Colon (tissue), 2 donors: ENCODE results near the gene AGFG1.
"Not testable (repeated sequence)": the region's sequence is repeated elsewhere in the genome, so short reads cannot be mapped to it uniquely, and the experiment has no call there.

ENCODE experiments used
- FAIRE-seq: peaks from 2 replicates; lab custom pipeline; 2012; peaks lifted over from hg19 to GRCh38; lab: Jason Lieb, UNC
- donor health status: control.
- donor health status: control.

Gene AGFG1

DNA sequence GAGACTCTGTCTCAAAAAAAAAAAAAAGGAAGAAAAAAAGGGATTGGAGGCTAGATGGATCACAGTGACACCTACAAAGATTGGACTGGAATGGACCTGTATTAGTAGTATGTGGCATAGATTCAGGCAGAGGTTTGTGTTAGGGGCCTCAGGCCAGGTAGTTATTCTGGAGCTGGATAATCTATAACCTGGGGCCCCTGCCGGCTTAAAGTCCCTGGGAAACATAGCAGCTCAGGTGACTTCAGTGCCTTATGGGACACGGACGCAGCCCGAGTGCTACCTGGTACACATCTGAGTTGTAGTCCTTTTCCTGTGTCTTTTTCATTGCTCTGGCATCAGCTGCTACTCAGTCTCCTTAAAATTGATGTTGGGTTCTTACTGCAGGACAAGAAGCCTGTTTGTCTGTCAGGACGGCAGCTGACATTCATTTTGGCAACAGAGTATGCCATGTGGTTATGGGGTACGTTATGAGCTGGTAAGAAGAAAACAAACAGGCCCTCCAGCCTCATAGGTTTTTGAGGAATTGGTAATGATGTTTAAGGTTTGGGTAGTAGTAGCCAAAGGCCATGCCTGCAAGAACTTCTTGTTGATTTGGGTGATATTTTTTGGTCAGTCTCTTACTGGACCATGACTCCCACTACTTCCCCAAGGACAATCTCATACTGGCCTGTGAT lies 27.8 kb downstream of the AGFG1 start:
- FAIRE-seq, result no peak

DNA sequence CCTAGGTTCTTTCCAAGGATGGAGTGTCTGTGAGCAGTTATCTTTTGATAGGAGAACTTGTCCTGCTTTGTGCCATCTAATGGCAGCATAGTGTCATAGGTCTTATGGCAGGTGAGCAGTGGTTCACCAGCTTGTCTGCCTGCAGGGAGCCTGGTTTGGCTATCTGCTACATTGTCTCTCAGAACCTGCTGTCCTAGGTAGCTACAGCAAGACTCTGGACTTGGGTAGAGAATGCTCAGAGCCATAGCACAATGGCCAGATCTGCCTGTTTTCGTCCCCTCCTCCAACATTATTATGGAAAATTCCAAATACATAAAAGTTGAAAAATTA lies 28.3 kb downstream of the AGFG1 start:
- no peak for FAIRE-seq

DNA sequence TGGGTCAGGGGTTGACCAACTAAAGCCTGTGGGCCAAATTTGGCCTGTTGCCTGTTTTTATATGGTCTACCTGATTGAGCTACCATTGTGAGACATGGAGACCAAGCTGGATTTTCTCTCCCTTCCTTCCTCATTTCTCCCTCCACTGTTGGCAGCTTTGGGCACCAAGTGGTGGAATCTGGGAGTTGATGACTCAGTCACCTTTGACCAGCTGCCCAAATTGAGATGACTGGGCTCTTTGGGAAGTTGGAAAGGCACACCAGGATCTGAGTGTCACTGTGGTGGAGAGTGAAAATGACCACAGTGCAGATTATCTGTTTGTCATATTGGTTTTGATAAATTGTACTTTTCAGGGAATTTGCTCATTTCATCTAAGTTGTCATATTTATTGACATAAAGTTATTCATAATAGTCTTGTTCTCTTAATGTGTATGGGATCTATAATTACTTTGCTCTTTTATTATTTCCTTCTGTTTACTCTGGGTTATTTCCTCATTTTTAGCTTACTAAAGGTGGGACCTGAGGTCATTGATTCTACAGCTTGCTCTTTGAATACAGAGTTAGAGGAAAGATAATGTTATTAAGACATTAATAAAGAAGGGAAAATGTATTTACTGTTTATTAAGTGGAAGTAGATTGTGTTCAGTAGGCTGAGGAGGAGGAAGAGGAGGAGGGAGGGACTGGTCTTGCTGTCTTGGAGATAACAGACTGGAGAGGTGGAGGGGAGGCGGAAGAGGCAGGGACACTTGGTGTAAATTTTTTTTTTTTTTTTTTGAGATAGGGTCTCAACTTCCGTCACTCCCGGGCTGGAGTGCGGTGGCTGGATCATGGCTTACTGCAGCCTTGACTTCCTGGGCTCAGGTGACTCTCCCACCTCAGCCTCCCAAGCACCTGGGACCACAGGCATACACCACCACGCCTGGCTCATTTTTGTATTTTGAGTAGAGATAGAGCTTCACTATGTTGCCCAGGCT lies 31.8 kb downstream of the AGFG1 start:
- no peak for FAIRE-seq

DNA sequence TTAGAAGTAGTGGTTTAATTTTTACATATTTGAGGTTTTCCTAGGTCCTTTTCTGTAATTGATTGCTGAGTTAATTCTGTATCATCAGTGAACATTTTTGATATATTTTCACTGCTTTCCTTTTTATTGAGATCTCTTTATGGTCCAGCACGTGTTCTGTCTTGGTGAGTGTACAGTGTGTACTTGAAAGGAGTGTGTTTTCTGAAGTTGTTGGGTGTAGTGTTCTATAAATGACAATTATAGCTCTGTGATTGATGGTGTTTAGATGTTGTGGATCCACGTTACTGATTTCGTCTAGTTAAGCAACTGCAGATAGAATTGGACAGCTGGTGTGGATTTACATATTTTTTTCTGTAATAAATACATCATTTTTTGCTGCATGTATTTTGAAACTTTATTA lies 32.7 kb downstream of the AGFG1 start:
- no peak for FAIRE-seq

DNA sequence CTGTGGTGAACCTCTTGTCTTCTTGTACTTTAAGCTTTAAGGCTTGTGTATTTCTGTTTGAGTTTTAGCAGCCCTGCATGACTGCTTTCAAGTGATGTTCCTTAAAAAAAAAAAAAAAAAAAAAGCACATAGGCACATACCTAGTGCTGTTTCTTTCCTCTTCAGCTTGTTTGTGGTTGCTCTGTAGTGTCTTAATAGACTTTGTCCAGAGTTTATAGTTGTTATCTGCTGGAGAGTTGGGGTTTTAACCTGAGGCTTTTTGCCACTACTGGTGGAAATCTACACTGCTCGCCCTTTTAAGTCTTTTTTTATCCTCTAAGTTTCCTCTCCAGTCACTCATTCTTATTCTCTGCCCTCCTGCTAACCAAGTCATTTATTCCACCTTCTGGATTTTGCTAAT lies 34.5 kb downstream of the AGFG1 start:
- no peak for FAIRE-seq

DNA sequence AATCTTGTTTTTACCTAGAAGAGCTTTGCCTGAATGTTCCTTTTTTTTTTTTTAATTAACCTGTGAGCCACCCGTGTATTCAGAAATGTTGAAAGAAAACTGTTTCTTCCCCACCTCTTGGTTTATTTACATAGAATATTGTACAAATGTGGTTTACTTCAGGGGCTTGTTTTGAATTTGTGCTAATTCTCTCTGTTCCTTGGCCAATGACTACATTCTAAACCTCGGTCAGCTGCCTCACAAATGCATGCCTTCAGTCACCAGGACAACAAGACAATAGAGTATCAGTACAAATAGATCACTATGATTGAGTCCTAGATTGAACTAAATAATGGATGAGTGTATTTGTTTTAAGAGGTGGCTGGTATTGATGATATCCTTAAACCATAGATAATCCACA lies 36.0 kb downstream of the AGFG1 start:
- FAIRE-seq, result no peak

DNA sequence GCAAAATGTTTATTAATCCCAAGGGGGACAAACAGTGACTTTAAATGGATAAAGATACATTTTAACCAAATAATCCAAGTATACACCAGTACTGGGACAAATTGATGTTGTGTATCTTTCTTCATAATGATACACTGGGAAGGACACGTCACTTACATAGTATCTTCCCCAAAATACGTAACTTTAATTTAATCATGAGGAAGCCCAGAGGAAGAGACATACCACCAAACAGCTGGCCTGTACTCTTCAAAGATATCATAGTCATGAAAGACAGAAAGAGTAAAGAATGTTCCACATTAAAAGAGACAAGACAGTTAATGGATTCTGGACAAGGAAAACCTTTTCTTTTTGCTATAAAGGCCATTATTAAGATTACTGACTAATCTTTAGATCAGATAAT lies 37.1 kb downstream of the AGFG1 start:
- FAIRE-seq, result no peak

DNA sequence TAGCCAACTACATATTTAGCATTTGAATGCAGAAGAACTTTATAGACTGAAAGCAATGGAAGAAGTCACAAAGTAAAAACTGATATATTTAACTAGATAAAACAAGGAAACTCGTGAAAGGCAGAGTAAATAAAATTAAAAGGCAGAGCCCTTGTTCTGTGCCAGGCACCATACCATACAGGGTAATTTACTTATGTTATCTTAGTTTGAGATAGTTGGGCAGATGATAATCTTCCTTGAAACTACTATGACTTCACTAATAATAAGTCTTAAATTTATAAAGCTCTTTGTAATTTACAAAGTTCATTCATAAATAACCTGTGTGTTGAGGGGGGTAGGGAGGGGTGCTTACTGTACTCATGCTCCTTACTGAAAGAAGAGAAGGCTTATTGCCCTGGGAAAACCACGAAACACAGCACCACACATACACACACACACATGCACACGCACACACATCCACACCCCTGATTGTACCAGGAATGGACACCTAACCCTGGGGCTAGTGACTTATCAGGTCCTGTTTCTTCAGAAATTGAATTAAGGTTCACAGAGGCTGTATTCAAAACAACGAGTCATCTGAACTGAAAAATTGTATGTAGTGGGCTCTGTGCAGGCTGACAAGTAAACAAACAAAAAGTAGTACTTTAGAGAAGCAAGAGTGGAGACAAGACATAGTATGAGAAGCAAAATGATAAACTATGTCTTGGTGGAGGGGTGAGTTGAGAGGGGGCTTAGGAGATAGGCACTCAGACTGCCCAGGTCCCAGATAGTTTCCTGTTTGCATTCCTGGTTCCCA lies 38.1 kb downstream of the AGFG1 start:
- no peak for FAIRE-seq

DNA sequence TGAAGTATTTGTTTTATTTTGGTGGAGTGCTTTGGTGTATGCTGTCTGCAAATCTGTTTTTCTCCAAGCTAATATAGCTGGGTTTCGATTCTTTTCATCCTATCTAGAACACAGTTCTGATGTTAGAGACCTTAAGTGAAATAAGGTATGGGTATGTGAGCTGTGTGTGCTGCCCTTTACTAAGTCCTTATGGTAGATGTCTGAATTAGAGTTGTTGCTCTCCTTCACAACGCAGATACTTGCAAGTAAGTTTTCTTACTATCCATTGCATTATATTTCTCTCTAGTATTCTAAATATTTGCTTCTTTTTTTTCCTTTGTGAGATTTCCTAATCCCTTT lies 38.6 kb downstream of the AGFG1 start:
- no peak for FAIRE-seq

DNA sequence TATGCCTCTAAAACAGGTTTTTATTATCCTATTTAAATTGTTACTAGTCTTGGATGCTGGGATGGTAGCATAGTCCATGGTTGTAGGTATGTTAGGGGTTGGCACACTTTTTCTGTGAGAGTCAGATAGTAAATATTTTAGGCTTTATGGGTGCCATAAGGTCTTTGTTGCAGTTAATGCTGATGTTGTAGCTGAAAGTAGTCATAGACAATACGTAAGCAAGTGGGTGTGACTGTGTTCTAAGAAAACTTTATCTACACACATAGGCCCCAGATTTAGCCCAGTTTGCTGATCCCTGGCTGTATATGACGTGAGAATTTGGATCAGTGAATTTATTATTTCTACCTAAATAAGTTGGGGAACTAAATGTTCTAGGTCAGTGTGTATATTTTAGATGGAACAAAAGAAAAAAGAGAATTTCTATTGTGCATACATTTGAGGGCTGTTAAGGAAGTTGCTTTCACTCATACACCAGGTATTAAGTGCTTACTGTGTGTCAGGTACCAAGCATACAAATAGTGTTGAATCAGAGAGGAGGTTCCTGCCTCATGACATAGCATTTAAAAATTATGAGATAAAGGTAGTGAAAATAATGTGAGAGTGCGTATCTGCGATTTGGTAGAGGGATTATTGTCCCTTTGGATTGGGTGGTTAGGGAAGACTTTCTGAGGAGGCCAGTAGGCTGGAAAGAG lies 39.4 kb downstream of the AGFG1 start:
- no peak for FAIRE-seq

DNA sequence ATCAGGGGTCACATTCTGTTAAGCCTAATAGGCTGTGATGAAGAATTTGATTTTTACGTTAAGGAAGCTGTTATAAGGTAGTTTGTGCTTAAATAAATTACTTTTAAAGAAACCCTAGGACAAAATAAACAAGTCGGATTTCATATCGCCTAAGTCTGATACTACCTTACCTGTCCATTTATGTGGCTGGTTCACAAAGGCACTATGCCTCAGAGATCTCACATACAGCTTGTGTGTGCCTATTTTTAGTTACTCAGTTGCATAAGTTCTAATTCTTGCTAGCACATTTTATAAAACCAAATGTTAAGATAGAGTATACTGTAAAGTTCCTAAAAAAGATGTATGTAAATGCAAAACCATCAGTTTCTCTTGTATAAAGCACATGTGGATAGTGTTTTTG lies 40.0 kb downstream of the AGFG1 start:
- FAIRE-seq, result no peak

DNA sequence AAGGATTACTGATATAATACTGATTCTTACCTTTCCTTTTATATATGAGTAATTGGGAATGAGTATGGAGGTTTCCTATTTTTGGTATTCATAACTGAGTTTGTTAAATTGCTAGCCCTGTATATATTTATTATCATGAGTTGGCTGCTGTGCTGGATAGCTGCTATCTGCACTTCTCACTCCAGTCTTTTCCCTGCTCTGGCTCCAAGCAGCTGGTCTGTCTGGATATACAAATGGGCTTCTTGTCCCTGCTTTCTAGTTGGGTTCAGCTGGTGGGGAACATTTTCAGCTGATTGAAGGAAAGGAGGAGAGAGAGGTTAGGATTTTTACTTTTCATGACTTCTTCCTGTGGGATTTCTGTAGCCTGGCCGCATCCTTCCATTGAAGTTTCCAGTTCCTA lies 41.2 kb downstream of the AGFG1 start:
- no peak for FAIRE-seq

DNA sequence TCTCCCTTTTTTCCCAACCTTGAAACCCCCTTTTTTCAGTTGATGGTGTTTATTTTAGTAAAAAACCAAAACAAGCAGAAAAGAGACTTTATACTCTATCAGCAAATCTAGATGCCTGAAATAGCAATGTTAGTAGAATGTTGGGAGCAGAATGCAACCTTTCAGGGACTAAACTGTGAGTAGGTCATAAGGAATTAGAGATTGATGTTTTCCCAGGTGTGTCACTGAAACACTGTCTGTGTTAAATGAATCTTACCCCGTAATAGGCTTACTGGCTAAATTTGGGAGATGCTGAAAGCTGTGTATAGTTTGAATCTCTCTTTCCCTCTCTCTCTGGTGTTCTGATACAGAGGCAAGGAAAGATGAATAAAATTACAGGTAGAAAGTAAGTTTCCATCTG lies 43.8 kb downstream of the AGFG1 start:
- no peak for FAIRE-seq

DNA sequence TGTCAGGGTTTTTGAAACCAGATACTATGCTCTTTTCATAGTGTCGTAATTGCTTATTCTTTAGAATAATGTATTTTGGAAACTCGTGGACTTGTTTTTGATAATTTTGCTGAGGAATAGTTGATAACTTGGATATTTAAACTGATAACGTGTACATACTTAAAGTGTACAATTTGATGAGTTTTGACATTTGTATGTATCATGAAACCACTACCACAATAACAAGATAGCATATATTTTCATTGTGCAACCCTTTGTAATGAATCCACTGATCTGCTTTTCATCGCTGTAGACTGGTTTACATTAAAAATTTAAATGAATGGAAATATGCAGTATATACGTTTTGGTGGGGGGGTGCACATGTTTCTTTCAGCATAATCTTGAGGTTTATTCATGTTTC lies 45.8 kb downstream of the AGFG1 start:
- no peak for FAIRE-seq

DNA sequence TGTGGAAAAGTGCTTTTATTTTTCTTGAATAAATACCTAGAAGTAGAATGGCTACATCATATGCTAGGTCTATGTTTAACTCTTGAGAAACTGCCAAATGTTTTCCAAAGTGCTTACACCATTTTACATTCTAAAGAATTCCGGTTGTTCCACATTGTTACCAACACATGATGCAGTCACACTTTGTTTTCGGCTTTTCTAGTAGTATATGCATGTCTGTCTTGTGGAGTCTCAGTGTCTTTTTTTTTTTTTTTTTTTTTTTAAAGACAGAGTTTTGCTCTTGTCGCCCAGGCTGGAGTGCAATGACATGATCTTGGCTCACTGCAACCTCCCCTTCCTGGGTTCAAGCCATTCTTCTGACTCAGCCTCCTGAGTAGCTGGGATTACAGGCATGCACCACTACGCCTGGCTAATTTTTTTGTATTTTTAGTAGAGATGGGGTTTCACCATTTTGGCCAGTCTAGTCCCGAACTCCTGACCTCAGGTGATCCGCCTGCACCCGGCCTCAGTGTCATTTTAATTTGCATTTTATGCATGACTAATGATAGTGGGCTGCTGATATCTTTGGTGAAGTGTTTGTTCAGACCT lies 46.4 kb downstream of the AGFG1 start:
- FAIRE-seq, result not testable (repeated sequence)

DNA sequence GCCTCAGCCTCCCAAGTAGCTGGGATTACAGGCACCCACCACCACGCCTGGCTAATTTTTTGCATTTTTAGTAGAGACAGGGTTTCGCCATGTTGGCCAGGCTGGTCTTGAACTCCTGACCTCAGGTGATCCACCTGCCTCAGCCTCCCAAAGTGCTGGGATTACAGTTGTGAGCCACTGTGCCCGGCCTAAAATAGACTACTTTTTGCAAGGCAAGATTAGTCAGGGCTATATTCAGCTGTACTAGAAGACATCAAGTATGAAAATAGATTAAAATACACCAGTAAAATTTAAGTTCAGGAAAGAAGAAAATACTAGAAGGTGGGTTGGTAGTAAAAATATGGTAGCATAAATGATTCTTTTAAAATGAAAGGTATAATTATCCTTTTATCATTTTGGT lies 49.2 kb downstream of the AGFG1 start:
- FAIRE-seq, result not testable (repeated sequence)

DNA sequence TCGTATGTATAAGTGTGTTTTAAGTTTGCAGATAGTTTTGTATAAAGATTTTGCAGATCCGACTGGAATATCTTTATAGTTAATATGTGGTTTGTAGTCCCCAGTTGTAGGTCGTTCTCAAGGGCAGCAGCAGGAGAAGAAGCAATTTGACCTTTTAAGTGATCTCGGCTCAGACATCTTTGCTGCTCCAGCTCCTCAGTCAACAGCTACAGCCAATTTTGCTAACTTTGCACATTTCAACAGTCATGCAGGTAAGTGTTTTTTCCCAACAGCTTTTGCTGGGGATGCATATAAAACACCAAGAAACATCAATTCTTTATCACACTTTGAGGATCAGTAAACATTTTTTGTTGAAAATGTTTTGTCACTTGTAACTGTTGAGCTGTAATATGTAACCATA lies 52.7 kb downstream of the AGFG1 start:
- FAIRE-seq, result no peak

DNA sequence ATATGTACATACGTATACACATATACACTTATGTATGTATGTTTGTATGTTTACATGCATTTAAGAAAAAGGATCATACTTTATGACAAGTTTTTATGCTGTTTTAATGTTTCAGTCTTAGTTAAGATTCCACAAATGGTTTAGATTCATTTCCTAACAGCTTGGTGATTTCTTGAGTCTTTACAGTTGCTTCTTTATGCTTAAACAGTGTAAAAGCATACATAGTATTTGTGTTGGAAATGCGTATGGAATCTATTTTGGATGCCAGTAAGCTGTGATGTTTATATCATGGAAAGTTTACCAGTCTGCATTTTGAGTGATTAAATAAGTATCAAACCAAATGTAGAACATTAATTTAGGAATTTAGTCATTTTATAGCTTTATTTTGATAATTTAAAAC lies 55.4 kb downstream of the AGFG1 start:
- FAIRE-seq, result peak; percentile 18

DNA sequence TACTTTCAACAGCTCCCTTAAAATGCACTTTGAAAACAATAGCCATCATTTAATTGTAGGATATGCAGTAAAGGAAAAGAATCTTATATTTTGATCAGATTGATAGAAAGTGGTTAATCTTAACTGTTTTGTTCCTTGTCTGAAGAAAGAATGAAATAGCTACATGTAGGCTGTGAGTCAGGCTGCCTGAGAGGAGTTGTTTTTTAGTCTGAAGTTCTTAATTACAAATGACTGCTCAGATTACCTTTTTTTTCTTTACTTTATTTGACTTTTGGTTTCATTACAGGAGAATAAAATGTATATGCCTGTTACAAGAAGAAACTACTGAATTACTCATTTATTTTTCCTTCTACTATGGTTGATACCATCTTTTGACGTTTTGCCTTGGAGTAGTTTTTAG lies 56.8 kb downstream of the AGFG1 start:
- no peak for FAIRE-seq

DNA sequence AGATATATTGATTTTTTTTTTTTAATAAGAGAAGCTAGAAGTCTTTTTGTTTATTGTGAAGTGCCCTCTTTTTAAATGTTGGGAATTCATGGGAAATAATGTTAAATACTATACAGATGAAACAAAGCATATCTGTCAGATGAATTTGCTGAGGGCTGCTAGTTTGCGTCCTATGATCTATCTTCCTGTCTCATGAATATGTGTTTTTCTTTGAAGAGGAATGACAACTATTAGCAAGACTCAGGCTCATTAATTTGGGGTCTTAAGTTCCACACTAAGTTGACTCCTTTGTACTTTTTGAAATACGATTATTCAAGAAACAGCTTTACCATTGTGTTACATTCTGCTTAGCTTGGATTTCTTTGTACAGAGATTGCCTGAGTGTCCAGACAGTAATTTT lies 57.9 kb downstream of the AGFG1 start:
- no peak for FAIRE-seq

DNA sequence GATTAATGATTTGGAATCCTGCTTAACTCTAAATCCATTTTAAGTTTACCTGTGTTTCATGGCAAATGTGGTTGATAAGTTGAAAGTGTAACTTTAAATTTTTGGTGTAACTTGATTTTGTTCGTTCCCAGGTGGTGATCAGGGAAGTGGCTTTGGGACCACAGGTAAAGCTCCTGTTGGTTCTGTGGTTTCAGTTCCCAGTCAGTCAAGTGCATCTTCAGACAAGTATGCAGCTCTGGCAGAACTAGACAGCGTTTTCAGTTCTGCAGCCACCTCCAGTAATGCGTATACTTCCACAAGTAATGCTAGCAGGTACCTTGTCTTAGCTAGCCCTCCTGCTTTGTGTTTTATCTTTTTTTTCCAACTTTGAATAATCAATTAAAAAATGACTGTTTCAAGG lies 62.8 kb downstream of the AGFG1 start:
- FAIRE-seq, result no peak

DNA sequence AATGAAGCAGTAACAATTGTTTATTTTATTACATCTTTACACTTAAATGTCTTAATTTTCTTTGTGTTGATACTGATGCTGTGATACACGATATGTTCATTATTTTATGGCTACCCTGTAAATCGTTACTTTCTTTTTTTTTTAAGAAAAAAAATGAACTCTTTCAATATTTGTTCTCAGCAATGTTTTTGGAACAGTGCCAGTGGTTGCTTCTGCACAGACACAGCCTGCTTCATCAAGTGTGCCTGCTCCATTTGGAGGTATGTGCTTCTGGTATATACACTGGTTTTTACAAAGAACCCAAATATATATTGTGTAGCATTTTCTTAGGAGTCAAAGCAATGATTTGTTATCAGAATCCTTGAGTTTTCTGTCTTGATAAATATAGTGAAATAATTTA lies 64.5 kb downstream of the AGFG1 start:
- FAIRE-seq, result no peak
